ENCODE data around the gene ABCA5. TPM values are rescaled to one million over a fixed set of nuclear protein-coding genes. Genes with fewer than 3 reads are reported as not detected.

The ABCA5 gene
- total RNA-seq, 2 donors from 2014 or later: 2.7 to 2.8 TPM

DNA sequence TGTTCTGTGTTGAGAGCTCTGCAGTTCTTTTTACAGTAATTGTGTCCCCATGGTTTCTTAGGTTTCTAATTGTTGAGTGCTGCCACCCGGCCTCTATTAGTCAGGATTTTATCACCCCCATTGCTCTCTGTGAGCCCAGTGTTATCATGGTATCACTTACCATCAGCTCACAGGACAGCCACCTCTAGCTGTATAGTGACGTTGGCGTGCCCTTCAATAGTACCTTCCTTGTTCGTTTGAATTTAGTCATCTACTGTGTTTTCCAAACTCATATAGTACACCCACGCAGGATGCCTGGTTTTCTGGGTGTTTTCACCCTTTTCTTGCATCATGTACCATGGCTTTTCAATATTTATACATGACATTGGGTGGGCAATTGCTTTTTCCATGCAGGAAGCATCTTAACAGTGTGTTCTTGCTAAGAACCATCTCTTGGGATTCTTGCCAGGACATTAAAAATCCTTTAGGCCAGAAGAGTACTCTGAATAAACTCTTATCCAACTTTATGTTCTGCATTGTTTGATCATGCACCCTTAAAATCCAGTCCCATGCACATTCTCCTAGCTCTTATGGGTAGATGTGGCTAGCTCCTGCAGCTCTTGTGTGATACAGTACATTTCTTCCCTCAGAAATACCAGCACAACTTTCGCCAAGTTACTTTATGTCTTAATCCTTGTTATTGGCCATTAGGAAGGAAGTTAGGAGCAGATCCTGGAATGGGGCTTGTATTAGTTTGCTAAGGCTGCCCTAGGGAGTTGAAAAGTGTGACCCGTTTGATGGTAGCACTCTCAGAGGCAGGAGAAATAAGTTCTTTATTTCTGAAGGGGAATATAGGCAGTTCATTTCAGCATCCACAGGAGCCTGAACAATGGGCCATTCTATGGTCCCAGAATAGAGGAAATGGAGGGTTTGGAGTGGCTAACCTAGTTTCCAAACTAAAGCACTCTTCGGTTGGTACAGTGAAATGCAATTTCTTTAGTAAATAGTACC, 87.0 kb downstream of the ABCA5 start:
- Mint-ChIP-seq H3K36me3 (ENCODE audit: low read depth) (no peaks in the 10 kb centered on the region), H3K4me1 (peaks cover 19% of the 10 kb centered on the region), H3K9me3 (no peaks in the 10 kb centered on the region), H3K27ac (no peak overlapping the region), H3K27me3 (ENCODE audit: insufficient read depth) (no peaks in the 10 kb centered on the region), H3K4me3 (no peak overlapping the region)
- H3K27ac ChIP-seq (ENCODE audit: low read depth, low read length): no peak overlapping the region
- no peaks in the 10 kb centered on the region for H3K9me3 ChIP-seq (ENCODE audit: control insufficient read depth, low read length)
- DNase-seq: no peak
- H3K27me3 ChIP-seq (ENCODE audit: control insufficient read depth, insufficient read depth, low read length, poor library complexity, severe bottlenecking): no peaks in the 10 kb centered on the region
- peaks cover 18% of the 10 kb centered on the region for H3K4me1 ChIP-seq (ENCODE audit: control insufficient read depth, insufficient read depth, low read length)
- peak overlapping the region; percentile 16 for H3K4me3 ChIP-seq (ENCODE audit: low read length)
- 88 to 96% methylated on average over 7 to 8 of the region's 8 CpGs for WGBS, 2 experiments (ENCODE audit: insufficient coverage in 1 of 2, insufficient read length in 1 of 2)
- no peaks in the 10 kb centered on the region for H3K36me3 ChIP-seq (ENCODE audit: control insufficient read depth, insufficient read depth, low read length)
- TF ChIP-seq, protein P1, sequence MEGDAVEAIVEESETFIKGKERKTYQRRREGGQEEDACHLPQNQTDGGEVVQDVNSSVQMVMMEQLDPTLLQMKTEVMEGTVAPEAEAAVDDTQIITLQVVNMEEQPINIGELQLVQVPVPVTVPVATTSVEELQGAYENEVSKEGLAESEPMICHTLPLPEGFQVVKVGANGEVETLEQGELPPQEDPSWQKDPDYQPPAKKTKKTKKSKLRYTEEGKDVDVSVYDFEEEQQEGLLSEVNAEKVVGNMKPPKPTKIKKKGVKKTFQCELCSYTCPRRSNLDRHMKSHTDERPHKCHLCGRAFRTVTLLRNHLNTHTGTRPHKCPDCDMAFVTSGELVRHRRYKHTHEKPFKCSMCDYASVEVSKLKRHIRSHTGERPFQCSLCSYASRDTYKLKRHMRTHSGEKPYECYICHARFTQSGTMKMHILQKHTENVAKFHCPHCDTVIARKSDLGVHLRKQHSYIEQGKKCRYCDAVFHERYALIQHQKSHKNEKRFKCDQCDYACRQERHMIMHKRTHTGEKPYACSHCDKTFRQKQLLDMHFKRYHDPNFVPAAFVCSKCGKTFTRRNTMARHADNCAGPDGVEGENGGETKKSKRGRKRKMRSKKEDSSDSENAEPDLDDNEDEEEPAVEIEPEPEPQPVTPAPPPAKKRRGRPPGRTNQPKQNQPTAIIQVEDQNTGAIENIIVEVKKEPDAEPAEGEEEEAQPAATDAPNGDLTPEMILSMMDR (conservative IDR thresholded peaks at IDR 0.05): no peak
- no peak overlapping the region for H3K9ac ChIP-seq (ENCODE audit: extremely low read depth, low read length, poor library complexity, severe bottlenecking)

DNA sequence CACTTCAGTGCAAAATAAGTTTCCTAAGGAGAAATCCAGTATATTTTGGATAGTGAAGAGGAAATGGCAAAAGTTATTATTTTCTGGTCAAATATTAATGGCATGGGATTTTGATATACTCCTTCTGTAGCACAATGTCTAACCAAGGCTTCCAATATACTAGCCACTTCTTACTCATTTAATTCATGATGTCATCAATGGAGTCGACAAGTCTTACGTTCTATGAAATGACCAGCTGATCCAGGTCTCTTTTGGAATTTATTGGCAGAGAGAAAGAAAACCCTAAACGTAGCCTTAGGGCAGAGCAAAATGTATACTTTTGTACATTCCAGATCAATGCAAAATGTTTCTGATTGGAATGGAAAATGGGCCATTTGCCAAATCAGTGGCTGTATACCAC, 90.0 kb downstream of the ABCA5 start:
- Mint-ChIP-seq H3K9me3 (peaks cover 7% of the 10 kb centered on the region), H3K4me3 (no peak overlapping the region), H3K27ac (no peak overlapping the region), H3K36me3 (ENCODE audit: low read depth) (no peaks in the 10 kb centered on the region), H3K27me3 (ENCODE audit: insufficient read depth) (no peaks in the 10 kb centered on the region), H3K4me1 (peaks cover 19% of the 10 kb centered on the region)
- TF ChIP-seq, protein P1 (conservative IDR thresholded peaks at IDR 0.05): no peak
- Histone ChIP-seq H3K27ac (ENCODE audit: low read depth, low read length) (no peak overlapping the region), H3K9ac (ENCODE audit: extremely low read depth, low read length, poor library complexity, severe bottlenecking) (no peak overlapping the region), H3K9me3 (ENCODE audit: control insufficient read depth, low read length) (peaks cover 9% of the 10 kb centered on the region), H3K27me3 (ENCODE audit: control insufficient read depth, insufficient read depth, low read length, poor library complexity, severe bottlenecking) (no peaks in the 10 kb centered on the region), H3K4me1 (ENCODE audit: control insufficient read depth, insufficient read depth, low read length) (peaks cover 18% of the 10 kb centered on the region), H3K36me3 (ENCODE audit: control insufficient read depth, insufficient read depth, low read length) (no peaks in the 10 kb centered on the region), H3K4me3 (ENCODE audit: low read length) (no peak overlapping the region)
- 91 to 96% methylated on average over 3 of the region's 3 CpGs for WGBS, 2 experiments (ENCODE audit: insufficient coverage in 1 of 2, insufficient read length in 1 of 2)
- DNase-seq: no peak

GRCh38 chr17:69236464-69236863, 90.5 kb downstream of the ABCA5 start:
- H3K36me3 Mint-ChIP-seq (ENCODE audit: low read depth): no peaks in the 10 kb centered on the region
- H3K4me3 Mint-ChIP-seq: no peak overlapping the region
- no peak for DNase-seq
- Histone ChIP-seq H3K9me3 (ENCODE audit: control insufficient read depth, low read length) (peaks cover 9% of the 10 kb centered on the region), H3K9ac (ENCODE audit: extremely low read depth, low read length, poor library complexity, severe bottlenecking) (no peak overlapping the region), H3K27me3 (ENCODE audit: control insufficient read depth, insufficient read depth, low read length, poor library complexity, severe bottlenecking) (no peaks in the 10 kb centered on the region), H3K4me3 (ENCODE audit: low read length) (no peak overlapping the region), H3K4me1 (ENCODE audit: control insufficient read depth, insufficient read depth, low read length) (peaks cover 18% of the 10 kb centered on the region), H3K27ac (ENCODE audit: low read depth, low read length) (no peak overlapping the region), H3K36me3 (ENCODE audit: control insufficient read depth, insufficient read depth, low read length) (no peaks in the 10 kb centered on the region)
- peaks cover 7% of the 10 kb centered on the region for H3K9me3 Mint-ChIP-seq
- TF ChIP-seq, protein P1 (conservative IDR thresholded peaks at IDR 0.05): no peak
- 100% methylated on average over 1 of the region's 2 CpGs; no CpG with 5 or more reads in 1 of the 2 experiments for WGBS, 2 experiments (ENCODE audit: insufficient coverage in 1 of 2, insufficient read length in 1 of 2)
- no peaks in the 10 kb centered on the region for H3K27me3 Mint-ChIP-seq (ENCODE audit: insufficient read depth)
- peaks cover 19% of the 10 kb centered on the region for H3K4me1 Mint-ChIP-seq
- H3K27ac Mint-ChIP-seq: no peak overlapping the region

All from endodermal cell (in vitro differentiated cells).